ENCODE measurements around the gene PHLDA3.

Gene PHLDA3

DNA sequence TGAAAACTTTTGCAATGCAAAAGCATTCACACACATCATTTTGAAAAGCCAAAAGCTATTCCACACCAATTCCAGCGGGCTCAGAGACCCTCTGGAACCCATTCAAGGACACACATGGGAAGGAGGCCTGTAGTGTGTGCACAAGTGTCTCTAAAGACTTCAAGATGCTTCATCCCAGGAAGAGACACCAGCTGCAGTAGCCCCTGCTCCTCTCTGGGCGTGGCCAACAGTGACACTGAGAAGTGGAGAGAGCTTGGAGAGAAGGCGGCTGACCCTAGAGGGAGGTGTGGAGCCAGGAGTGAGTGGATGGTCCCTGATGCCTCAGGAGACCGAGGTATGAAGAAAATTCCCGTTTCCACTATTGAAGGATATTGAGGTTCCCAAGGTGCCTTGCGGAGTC, 32.6 kb downstream of the PHLDA3 start:
- H3K4me3 ChIP-seq (ENCODE audit: low read depth, low read length), result no peak overlapping the region

DNA sequence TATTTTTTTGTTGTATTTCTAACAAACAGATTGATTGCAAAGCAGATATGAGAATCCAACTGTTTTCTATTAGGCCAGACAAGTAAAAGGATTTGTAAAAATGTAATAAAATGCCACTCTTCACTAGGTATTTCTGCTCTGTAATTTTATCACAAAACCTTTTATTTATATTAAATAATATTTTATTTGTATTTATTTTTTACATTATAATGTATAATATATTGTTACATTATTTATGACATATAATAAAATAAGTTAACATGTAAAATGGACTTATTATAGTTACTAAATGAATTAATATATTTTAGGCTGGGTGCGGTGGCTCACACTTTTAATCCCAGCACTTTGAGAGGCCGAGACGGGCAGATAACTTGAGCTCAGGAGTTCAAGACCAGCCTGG, 34.7 kb downstream of the PHLDA3 start:
- H3K4me3 ChIP-seq (ENCODE audit: low read depth, low read length), result no peak overlapping the region

DNA sequence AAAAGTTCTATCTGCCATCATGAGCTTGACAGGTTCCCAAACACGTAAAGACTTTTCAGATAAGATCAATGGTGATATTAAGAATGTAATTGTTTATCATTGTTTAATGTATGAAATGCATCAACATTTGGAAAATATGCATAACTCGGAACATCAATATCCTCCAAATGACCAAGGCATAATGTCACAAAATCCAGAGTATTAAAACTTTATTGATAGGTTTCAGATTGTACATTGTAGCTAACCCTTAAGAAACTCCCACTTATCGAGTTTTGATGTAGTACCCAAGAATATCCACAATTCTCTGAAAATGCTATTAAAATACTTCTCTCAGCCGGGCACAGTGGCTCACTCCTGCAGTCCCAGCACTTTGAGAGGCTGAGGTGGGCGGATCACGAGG, 35.4 kb downstream of the PHLDA3 start:
- H3K4me3 ChIP-seq (ENCODE audit: low read depth, low read length), result no peak overlapping the region

DNA sequence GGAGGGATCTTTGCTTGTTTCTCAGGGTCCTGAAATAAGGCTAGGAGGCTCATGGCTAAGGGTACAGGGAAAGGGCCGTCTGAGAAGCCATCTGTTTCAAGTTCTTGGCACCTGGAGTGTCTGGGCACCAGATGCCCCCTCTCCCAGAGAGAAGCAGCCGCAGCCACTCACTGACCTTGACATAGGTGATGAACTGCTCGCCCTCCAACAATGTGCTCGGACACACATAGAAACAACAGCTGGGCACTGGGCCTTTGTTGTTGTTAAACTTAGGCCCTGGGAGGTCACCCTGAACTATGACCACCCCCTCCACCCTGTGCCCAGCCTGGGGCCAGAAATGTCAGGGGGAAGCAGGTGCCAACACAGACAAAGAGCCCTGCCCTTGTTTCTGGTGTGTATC, 38.2 kb downstream of the PHLDA3 start:
- no peak overlapping the region for H3K4me3 ChIP-seq (ENCODE audit: low read depth, low read length)

DNA sequence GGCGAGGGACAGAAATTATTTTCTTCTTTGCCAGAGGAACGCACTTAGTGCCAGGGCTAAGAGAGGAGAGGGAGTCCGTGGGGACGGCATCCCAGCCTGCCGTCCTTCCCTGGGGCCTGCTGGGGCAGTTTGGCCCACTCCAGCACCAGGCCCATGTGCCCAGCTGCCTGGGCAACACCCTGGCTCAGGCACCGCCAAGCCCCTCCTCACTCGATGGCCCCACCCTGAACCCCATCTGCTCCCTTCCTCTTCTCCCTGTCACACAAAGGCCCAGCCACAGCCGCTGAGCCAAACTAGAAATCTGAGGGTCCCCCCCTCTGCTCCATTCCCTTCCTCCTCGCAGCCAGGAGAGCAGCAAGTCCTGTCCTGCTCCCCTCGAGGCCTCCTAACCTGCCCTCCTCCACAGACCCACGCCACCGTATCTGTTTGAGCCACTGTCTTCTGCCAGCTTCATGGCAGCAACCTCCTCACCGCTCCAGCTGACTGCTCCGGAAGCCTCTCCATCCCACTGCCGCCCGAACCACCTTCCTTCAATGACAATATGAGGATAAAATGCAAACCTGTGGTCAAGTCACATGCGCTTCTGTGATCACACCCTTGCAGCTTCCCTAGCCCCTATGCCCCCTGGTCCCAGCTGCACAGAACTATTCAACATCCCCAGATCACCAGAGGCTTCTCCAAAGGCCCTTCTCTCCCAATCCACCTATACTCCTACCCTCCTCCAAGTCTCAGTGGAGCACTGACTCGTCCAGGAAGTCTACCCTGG, 39.1 kb downstream of the PHLDA3 start:
- H3K4me3 ChIP-seq (ENCODE audit: low read depth, low read length), result no peak overlapping the region

DNA sequence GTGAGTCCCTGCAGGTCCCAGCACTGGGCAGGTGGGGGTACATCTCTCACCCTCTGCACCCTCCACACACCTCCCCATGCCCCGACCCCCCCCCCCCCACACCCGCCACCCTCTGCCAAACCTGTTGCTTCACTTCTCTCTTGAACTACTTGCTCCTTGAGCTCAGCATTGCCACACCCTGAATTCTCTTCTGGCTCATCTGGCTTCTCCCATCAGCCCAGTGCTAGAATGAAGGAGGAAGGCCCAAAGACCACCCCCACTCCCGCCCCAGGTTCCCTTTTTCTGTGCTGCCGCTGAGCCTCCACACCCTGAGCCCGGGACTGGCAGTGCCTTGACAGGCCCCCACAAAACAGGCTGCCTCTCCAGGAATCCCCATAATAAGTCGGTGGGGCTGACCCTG, 41.0 kb downstream of the PHLDA3 start:
- no peak overlapping the region for H3K4me3 ChIP-seq (ENCODE audit: low read depth, low read length)

DNA sequence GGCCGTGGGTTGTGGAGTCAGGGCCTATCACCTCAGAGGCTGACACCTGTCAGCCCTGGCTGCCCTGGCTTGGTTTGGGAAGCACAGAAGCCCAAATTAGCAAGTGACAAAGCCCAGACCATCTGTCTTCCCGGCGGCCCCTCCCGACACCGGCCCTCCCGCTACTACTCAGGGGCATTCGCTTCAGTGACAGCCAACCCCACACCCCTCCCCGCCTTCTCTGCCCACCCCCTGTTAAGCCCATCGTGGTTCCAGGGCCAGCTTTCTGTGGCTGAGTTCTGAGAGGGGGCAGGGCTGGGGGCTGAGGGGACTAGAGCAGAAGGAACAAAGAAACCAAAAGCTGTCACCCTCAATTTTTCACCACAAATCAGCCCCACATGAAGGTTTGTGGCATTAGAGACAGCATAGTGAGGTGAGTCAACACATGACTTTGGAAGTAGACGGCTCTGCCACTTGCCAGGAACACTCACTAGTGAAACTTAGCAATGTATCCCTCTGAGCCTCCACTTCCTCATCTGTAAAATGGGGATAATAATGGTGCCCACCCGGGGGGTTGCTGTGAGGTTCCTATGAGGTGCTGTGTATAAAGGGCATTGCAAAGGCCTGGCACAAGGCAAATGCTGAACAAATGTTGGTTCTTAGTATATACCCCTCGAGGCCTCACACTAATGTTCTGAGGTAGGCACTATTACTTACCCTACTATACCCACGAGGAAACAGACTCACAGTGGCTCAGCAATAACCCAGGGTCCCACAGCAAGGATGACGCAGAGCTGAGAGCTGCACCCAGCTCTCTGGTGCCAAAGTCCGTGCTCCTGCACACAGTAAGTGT, 42.3 kb downstream of the PHLDA3 start:
- H3K4me3 ChIP-seq (ENCODE audit: low read depth, low read length), result no peak overlapping the region

DNA sequence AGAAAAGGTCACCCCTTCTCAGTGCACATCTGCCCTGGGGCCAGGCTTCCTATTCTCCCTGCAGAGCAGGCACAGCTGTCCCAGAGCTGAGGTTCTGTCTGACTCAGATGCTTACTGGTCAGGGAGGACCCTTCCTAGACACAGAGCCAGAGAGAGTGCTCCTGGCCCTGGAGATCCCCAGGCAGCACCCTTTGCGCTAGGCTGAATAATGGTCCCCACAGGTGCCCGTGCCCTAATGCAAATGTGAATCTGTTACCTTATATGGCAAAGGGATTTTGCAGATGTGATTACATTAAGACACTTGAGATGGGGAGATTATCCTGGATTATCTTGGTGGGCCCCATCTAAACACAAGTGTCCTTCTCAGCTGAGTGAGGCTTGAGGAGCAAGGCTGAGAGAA, 44.8 kb downstream of the PHLDA3 start:
- H3K4me3 ChIP-seq (ENCODE audit: low read depth, low read length), result no peak overlapping the region

DNA sequence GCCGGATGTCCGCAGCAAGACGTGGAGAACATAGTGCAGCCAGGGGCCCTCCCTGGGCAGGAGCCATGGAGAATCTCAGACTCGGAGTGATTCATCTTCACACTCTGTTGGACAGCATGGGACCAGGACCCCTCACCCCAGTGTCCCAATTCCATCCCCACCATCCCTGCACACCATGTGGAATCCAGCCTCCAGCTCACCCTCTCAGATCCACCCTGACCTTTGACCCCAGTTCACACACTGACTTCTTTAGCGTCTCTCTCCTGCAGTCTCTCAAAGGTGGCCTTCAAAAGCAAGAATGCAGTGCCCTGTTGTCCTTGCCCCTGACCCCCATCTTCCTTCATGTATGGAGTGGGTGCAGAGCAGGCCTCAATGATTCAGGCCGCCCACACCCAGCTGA, 45.3 kb downstream of the PHLDA3 start:
- H3K4me3 ChIP-seq (ENCODE audit: low read depth, low read length), result no peak overlapping the region

DNA sequence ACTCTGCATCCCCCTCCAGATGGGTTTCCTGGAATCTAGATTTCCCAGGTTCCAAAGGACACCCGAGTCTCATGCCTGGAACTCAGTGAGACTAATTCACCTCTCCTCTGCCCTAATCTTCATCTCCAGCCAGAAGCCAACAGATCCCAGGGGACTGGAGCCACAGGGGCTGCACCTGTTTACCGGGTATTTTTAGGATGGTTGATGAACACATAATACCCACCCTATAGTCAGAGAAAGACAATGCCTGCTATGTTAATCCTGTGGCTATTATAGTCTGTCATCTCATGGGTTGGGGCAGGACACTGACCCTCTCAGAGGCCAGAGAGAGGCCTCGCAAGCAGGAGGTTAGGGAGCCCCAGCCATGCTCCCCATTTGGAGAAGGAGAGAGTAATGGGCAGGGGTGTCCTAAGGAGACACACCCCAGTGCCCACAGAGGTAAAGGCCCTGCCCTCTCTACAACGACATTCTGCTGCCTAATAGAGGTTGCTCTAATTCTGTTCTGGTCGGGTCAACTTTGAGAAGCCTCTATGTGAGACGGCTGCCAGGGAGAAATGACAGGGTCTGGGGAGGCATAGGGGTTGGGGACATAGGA, 46.5 kb downstream of the PHLDA3 start:
- no peak overlapping the region for H3K4me3 ChIP-seq (ENCODE audit: low read depth, low read length)

DNA sequence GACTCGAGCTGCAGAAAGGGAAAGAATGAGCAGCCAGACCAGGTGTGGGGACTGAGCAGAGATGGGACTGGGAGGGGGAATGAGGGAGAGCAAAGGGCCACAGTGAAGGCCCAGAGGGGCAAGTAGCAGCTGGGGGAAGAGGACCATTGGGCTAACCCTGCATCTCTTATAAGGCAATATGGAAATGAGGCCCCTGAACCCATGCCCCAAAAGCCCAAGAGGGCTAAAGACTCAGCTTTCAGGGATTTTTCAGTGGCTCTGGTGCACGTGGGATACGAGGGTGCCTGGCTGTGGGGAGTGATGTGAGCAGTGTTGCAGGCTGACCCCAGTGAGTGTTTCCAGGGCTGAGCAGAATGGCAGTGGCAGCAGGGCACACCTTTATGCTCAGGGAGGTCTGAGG, 47.0 kb downstream of the PHLDA3 start:
- no peak overlapping the region for H3K4me3 ChIP-seq (ENCODE audit: low read depth, low read length)

DNA sequence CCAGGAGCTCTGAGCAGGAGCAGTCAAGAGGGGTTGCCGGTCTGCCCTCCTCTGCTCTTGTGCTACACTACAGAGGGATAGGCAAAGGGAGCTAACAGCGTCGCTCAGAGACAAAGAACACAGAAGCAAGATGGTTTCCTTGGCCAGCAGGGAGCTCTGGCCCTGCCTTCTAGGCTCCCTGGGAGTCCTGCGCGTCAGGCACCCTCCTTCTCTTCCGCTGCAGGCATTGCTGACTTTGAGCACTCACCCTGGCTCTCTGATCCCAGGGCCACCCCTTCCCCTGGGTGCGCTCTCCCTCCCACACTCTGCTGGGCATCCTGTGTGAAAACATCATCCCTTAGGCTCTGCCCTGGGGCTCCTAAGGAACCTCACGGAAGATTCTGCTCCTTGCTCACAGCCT, 47.9 kb downstream of the PHLDA3 start:
- no peak overlapping the region for H3K4me3 ChIP-seq (ENCODE audit: low read depth, low read length)

DNA sequence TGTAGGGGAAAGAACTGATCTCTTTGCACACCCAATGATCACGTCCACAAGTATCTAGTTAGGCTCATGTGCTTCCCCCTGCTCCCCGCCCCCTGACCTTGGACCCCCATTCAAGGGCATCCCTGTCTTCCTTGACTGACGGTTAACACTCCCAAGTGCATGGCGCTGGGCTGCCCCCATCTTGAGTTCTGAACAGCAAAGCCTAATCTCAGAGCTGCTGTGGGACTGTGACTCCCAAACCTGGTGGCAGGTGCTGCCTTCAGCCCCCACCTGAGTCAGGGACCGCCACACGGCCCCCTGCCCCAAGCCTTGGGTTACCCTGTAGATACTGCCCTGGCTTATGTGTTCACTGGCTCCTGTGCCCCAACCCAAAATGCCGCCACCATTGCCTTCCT, 48.4 kb downstream of the PHLDA3 start:
- no peak overlapping the region for H3K4me3 ChIP-seq (ENCODE audit: low read depth, low read length)

DNA sequence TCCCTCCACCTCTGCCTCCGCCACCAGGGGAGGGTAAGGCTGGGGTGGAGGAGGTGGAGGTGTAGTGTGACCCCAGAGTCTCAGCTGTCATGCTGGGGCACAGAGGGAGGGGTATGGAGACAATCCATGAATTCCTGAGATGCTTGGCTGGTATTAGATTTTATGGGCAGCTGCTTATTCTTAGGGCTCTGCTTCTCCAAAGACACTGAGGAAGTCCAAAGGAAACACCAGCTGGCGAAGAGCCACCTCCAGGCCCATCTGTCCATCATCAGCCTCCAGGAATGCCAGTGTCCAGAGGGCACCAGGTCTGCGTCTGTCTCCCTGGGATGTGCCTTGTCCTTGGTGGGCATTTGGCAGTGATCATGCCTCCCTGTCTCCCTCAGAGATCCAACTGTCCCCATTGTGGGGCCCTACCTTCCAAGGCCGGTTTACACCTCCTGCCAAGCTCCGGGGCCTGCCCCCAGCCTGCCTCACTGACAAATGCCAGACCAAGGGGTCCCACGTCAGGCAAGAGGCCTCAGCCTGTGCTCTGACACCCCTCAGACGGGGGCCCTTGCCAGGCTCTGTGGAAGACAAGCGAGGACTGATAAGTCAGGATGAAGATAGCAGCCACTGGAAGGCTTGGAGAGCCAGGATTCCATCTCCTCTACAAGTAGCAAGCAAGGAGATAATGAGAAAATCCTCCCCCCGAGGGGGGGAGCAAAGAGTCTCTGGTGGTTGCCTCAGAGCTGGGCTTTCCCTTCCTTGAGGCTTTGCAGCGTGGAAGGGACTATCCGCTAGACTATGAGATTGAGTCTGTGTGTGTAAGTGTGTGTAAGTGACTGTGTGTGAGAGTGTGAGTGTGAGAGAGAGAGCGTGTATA, 49.0 kb downstream of the PHLDA3 start:
- H3K4me3 ChIP-seq (ENCODE audit: low read depth, low read length), result no peak overlapping the region

DNA sequence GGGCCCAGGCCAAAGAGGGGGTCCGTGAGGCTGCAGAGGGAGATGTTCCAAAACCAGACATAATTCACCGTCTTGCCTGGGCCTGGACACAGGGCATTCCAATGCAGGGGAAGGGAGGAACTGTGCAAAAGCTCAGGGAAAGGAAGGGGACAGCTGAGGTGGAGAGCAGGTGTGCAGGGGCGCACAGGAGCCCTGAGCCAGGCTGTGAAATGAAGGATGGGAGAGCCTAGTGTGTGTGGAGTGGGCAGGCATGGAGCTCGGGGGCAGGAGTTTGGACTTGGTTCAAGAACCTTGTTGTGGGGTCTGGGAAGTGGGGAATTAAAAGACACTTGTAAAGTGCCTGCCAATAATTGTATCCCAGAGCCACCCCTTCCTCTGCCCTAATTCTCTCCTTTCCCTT, 49.7 kb downstream of the PHLDA3 start:
- no peak overlapping the region for H3K4me3 ChIP-seq (ENCODE audit: low read depth, low read length)

DNA sequence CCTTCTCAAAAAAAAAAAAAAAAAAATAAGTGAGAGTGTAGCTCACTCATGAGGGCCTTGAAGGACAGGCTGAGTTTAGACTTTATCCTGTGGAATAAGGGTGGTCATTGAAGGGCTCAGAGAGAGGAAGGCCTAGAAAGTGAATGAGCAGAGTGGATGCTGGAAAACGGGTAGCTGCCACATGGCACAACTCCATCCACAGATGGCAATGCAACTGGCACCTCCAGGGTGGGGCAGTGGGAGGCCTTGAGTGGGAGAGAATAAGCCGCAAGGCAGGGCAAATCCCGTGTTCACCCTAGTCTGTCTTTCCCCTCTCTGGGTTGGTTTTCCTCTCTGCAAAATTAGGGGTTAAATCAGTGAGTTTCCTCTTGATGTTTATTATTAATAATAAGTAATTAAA, 50.5 kb downstream of the PHLDA3 start:
- H3K4me3 ChIP-seq (ENCODE audit: low read depth, low read length), result no peak overlapping the region
